ENCODE measurements around the gene CORIN.

The CORIN gene

DNA sequence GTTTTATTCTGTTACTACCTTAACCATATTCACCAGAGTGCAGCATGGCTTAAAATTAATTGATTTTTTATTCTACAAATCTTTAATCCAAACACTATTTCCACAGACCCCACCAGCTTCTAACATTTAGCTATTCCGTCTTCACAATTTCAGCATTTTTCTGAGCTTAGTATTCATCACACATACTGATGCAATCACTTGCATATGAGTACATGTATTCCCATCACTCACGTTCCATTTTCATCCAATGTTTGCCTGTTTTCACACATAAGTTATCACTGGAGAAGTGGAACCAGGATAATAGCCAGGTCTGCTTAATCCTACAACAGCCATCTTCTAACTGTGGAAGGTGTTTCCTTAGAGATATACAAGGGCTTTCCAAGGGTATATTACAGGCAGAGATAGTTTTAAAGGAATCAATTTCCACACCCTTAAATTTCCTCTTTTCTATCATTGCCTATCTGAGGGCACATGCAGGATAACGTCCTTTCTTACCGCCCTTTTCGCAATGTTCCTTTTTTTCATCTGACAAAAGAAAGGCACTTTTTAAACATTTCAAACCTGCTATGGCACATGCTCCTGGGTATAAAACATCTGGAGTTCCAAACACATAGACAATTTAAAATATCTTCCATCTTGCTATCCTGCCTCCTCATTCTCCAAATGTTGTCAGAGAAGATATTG lies 115.8 kb downstream of the CORIN start:
- WGBS = 96% methylated on average over 5 of the region's 5 CpGs

DNA sequence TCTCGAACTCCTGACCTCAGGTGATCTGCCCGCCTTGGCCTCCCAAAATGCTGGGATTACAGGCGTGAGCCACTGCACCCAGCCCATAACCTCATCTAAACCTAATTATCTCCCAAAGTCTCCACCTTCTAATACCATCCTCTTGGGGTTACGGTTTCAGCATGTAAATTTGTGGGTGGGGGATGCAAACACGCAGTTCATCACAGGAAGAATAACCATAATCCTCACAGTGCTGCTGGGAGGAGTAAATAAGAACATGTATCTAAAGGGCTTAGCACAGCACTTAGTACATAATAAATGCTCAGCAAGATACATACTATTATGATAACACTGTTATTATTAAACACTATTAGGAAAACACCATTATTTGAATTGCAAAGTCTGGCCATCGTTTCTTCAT lies 116.4 kb downstream of the CORIN start:
- Histone ChIP-seq H2AFZ (ENCODE audit: low read depth, low read length) (no peak overlapping the region), H2BK5ac (ENCODE audit: low read depth, low read length, poor library complexity, severe bottlenecking) (no peak overlapping the region), H3K4me2 (ENCODE audit: low read length, poor library complexity, severe bottlenecking) (no peak overlapping the region), H3K36me3 (ENCODE audit: control insufficient read depth in 1 of 2, insufficient read depth in 2 of 2, low read depth in 1 of 2, low read length in 2 of 2) (no peaks in the 10 kb centered on the region), H2AK5ac (ENCODE audit: low read length, severe bottlenecking) (no peak overlapping the region), H3K27ac (ENCODE audit: low read length, poor library complexity, severe bottlenecking) (no peak overlapping the region), H3K23ac (ENCODE audit: low read length in 2 of 2) (no peak overlapping the region), H4K91ac (ENCODE audit: low read length) (no peak overlapping the region), H2BK120ac (ENCODE audit: low read depth, low read length) (no peak overlapping the region), H3K18ac (ENCODE audit: low read depth in 1 of 2, low read length in 2 of 2) (no peak overlapping the region), H3K14ac (ENCODE audit: low read length in 2 of 2) (peak overlapping the region in 1 of 2 experiments; percentile 41), H3K9me3 (ENCODE audit: control insufficient read depth, low read length) (no peaks in the 10 kb centered on the region), H2BK15ac (ENCODE audit: low read depth, poor library complexity, severe bottlenecking) (no peak overlapping the region), H3K9ac (ENCODE audit: low read length) (no peak overlapping the region), H3K79me1 (replicated peaks; ENCODE audit: low read length, poor library complexity, severe bottlenecking) (no peaks in the 10 kb centered on the region), H3K27me3 (ENCODE audit: control insufficient read depth in 1 of 2, insufficient read depth in 1 of 2, low read length in 2 of 2) (peaks cover 0 to 10% of the 10 kb centered on the region in 2 experiments), H4K8ac (ENCODE audit: low read length) (no peak overlapping the region), H2BK12ac (ENCODE audit: low read length in 2 of 2) (no peak overlapping the region), H3K4me1 (ENCODE audit: control insufficient read depth, insufficient read depth, low read depth, low read length) (no peaks in the 10 kb centered on the region), H3K4me3 (ENCODE audit: insufficient read depth in 1 of 2, low read depth in 1 of 2, low read length in 2 of 2) (no peak overlapping the region), H3K4ac (ENCODE audit: low read depth in 1 of 2, low read length in 2 of 2) (no peak overlapping the region)
- 95% methylated on average over 1 of the region's 6 CpGs for WGBS
- DNase-seq = no peak

More for the DNA sequence above, 115.8 kb downstream of the CORIN start:
- peaks cover 0 to 10% of the 10 kb centered on the region in 2 experiments for H3K27me3 ChIP-seq (ENCODE audit: control insufficient read depth in 1 of 2, insufficient read depth in 1 of 2, low read length in 2 of 2)
- H3K14ac ChIP-seq (ENCODE audit: low read length in 2 of 2) = no peak overlapping the region
- H4K91ac ChIP-seq (ENCODE audit: low read length) = no peak overlapping the region
- H3K23ac ChIP-seq (ENCODE audit: low read length in 2 of 2) = no peak overlapping the region
- no peak overlapping the region for H2BK120ac ChIP-seq (ENCODE audit: low read depth, low read length)
- DNase-seq = no peak
- no peaks in the 10 kb centered on the region for H3K4me1 ChIP-seq (ENCODE audit: control insufficient read depth, insufficient read depth, low read depth, low read length)
- no peak overlapping the region for H4K8ac ChIP-seq (ENCODE audit: low read length)
- no peak overlapping the region for H2BK5ac ChIP-seq (ENCODE audit: low read depth, low read length, poor library complexity, severe bottlenecking)
- H2AK5ac ChIP-seq (ENCODE audit: low read length, severe bottlenecking) = no peak overlapping the region
- no peak overlapping the region for H2BK15ac ChIP-seq (ENCODE audit: low read depth, poor library complexity, severe bottlenecking)
- no peak overlapping the region for H3K27ac ChIP-seq (ENCODE audit: low read length, poor library complexity, severe bottlenecking)
- H2AFZ ChIP-seq (ENCODE audit: low read depth, low read length) = no peak overlapping the region
- no peak overlapping the region for H3K4ac ChIP-seq (ENCODE audit: low read depth in 1 of 2, low read length in 2 of 2)
- no peak overlapping the region for H2BK12ac ChIP-seq (ENCODE audit: low read length in 2 of 2)
- H3K4me3 ChIP-seq (ENCODE audit: insufficient read depth in 1 of 2, low read depth in 1 of 2, low read length in 2 of 2) = no peak overlapping the region
- no peaks in the 10 kb centered on the region for H3K79me1 ChIP-seq (replicated peaks; ENCODE audit: low read length, poor library complexity, severe bottlenecking)
- no peak overlapping the region for H3K18ac ChIP-seq (ENCODE audit: low read depth in 1 of 2, low read length in 2 of 2)
- no peak overlapping the region for H3K4me2 ChIP-seq (ENCODE audit: low read length, poor library complexity, severe bottlenecking)
- no peak overlapping the region for H3K9ac ChIP-seq (ENCODE audit: low read length)
- no peaks in the 10 kb centered on the region for H3K9me3 ChIP-seq (ENCODE audit: control insufficient read depth, low read length)
- H3K36me3 ChIP-seq (ENCODE audit: control insufficient read depth in 1 of 2, insufficient read depth in 2 of 2, low read depth in 1 of 2, low read length in 2 of 2) = no peaks in the 10 kb centered on the region

DNA sequence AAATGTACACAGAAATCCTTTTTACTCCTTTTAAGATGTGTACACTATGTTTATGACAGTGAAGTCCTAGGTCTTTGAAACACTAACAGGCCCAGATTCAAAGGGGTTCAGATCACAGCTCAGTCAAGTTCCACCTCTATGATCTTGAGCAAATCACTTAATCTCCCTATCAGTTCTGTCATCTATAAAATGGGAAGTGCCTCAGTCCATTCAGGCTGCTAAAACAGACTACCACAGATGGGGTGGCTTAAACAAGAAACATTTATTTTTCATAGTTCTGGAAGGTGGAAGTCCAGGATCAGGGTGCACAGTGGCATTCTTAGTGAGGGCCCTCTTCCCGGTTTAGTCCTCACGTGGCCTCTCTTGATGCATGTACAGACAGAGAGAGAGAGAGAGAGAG lies 117.1 kb downstream of the CORIN start:
- Histone ChIP-seq H3K4ac (ENCODE audit: low read depth in 1 of 2, low read length in 2 of 2) (no peak overlapping the region), H2BK5ac (ENCODE audit: low read depth, low read length, poor library complexity, severe bottlenecking) (no peak overlapping the region)

DNA sequence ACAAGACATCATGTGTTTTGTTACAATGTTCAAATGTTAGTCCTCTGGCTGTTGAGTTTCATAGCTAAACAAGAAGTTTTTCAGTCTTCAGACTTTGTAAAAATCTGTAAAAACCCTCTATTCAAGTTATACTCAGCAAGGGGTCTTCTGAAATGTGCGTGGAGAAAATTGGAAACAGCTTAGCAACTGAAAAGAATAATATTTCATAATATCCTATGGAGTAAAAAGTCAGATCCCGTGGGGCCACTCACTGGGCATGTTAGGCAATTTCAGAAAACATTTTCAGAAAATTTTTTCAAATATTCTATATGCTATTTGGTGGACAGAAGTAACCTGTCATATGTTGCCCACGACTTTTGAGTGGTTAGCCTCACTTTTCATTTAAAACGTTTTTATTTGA lies 118.3 kb downstream of the CORIN start:
- Histone ChIP-seq H3K79me1 (replicated peaks; ENCODE audit: low read length, poor library complexity, severe bottlenecking) (no peaks in the 10 kb centered on the region), H3K4me1 (ENCODE audit: control insufficient read depth, insufficient read depth, low read depth, low read length) (no peaks in the 10 kb centered on the region), H3K14ac (ENCODE audit: low read length in 2 of 2) (no peak overlapping the region), H2AK5ac (ENCODE audit: low read length, severe bottlenecking) (no peak overlapping the region), H3K4ac (ENCODE audit: low read depth in 1 of 2, low read length in 2 of 2) (no peak overlapping the region), H2AFZ (ENCODE audit: low read depth, low read length) (no peak overlapping the region), H2BK120ac (ENCODE audit: low read depth, low read length) (no peak overlapping the region), H2BK12ac (ENCODE audit: low read length in 2 of 2) (no peak overlapping the region), H4K8ac (ENCODE audit: low read length) (no peak overlapping the region), H3K9me3 (ENCODE audit: control insufficient read depth, low read length) (no peaks in the 10 kb centered on the region), H3K27ac (ENCODE audit: low read length, poor library complexity, severe bottlenecking) (no peak overlapping the region), H3K27me3 (ENCODE audit: control insufficient read depth in 1 of 2, insufficient read depth in 1 of 2, low read length in 2 of 2) (peaks cover 0 to 10% of the 10 kb centered on the region in 2 experiments), H3K23ac (ENCODE audit: low read length in 2 of 2) (no peak overlapping the region), H3K9ac (ENCODE audit: low read length) (no peak overlapping the region), H3K36me3 (ENCODE audit: control insufficient read depth in 1 of 2, insufficient read depth in 2 of 2, low read depth in 1 of 2, low read length in 2 of 2) (no peaks in the 10 kb centered on the region), H2BK5ac (ENCODE audit: low read depth, low read length, poor library complexity, severe bottlenecking) (no peak overlapping the region), H4K91ac (ENCODE audit: low read length) (no peak overlapping the region), H2BK15ac (ENCODE audit: low read depth, poor library complexity, severe bottlenecking) (no peak overlapping the region), H3K18ac (ENCODE audit: low read depth in 1 of 2, low read length in 2 of 2) (no peak overlapping the region), H3K4me3 (ENCODE audit: insufficient read depth in 1 of 2, low read depth in 1 of 2, low read length in 2 of 2) (no peak overlapping the region), H3K4me2 (ENCODE audit: low read length, poor library complexity, severe bottlenecking) (no peak overlapping the region)
- WGBS = 71% methylated on average over 2 of the region's 4 CpGs
- DNase-seq = no peak

More for the DNA sequence above, 117.1 kb downstream of the CORIN start:
- H3K36me3 ChIP-seq (ENCODE audit: control insufficient read depth in 1 of 2, insufficient read depth in 2 of 2, low read depth in 1 of 2, low read length in 2 of 2) = no peaks in the 10 kb centered on the region
- no peak overlapping the region for H3K23ac ChIP-seq (ENCODE audit: low read length in 2 of 2)
- no peak overlapping the region for H2AK5ac ChIP-seq (ENCODE audit: low read length, severe bottlenecking)
- H2BK15ac ChIP-seq (ENCODE audit: low read depth, poor library complexity, severe bottlenecking) = no peak overlapping the region
- no peak overlapping the region for H2BK120ac ChIP-seq (ENCODE audit: low read depth, low read length)
- 100% methylated on average over 2 of the region's 2 CpGs for WGBS
- H2AFZ ChIP-seq (ENCODE audit: low read depth, low read length) = no peak overlapping the region
- H3K4me2 ChIP-seq (ENCODE audit: low read length, poor library complexity, severe bottlenecking) = no peak overlapping the region
- no peak for DNase-seq
- H3K79me1 ChIP-seq (replicated peaks; ENCODE audit: low read length, poor library complexity, severe bottlenecking) = no peaks in the 10 kb centered on the region
- H3K4me1 ChIP-seq (ENCODE audit: control insufficient read depth, insufficient read depth, low read depth, low read length) = no peaks in the 10 kb centered on the region
- no peak overlapping the region for H4K8ac ChIP-seq (ENCODE audit: low read length)
- H2BK12ac ChIP-seq (ENCODE audit: low read length in 2 of 2) = no peak overlapping the region
- H3K27me3 ChIP-seq (ENCODE audit: control insufficient read depth in 1 of 2, insufficient read depth in 1 of 2, low read length in 2 of 2) = peaks cover 0 to 10% of the 10 kb centered on the region in 2 experiments
- H4K91ac ChIP-seq (ENCODE audit: low read length) = no peak overlapping the region
- H3K27ac ChIP-seq (ENCODE audit: low read length, poor library complexity, severe bottlenecking) = no peak overlapping the region
- H3K4me3 ChIP-seq (ENCODE audit: insufficient read depth in 1 of 2, low read depth in 1 of 2, low read length in 2 of 2) = no peak overlapping the region
- no peaks in the 10 kb centered on the region for H3K9me3 ChIP-seq (ENCODE audit: control insufficient read depth, low read length)
- no peak overlapping the region for H3K14ac ChIP-seq (ENCODE audit: low read length in 2 of 2)
- no peak overlapping the region for H3K18ac ChIP-seq (ENCODE audit: low read depth in 1 of 2, low read length in 2 of 2)
- no peak overlapping the region for H3K9ac ChIP-seq (ENCODE audit: low read length)
